T follicular helper cell (primary cell): ENCODE data around the gene RAC3.

Experiments used
- DNase-seq: peaks from one replicate; pipeline ENCODE4 v3.0.0-alpha.2; 2020; ENCODE audit warnings: low read depth
- total RNA-seq, 2 experiments: gene quantifications; one replicate each; lab custom pipeline; 2026; lab: John Stamatoyannopoulos, UW

Gene RAC3
- total RNA-seq = 2.3 to 2.9 reads per million in 2 experiments

- DNase-seq = no peak
These were observed at the start of gene RAC3 for GRCh38 chr17:82031303-82031884. RAC3 (plus strand) TSS chr17:82031678; CDS start chr17:82031762, 84 bp downstream.

DNA sequence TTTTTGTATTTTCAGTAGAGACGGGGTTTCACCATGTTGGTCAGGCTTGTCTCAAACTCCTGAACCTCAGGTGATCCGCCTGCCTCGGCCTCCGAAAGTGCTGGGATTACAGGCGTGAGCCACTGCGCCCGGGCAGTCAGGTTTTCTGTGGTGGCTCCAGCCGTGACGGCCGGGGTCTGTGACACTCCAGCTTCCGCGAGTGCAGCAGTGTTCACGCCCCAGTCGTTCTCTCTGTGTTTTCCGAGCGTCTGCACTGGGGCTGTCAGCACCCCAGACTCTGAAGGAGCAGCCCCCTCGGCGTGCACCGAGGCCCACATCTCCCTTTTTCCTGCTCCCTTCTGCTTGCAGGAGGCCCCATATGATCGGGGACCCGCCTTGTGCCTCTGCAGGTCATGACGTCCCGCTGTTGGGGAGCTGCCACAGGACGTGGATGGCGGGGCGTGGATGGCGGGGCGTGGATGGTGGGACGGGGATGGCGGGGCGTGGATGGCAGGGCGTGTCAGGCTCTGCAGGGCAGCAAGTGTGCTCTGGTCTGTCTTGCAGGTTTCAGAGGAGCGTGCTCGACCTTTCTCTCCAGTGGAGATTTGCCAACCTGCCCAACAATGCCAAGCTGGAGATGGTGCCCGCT, 48.4 kb upstream of the RAC3 start:
- DNase-seq = no peak

- no peak for DNase-seq
These were observed 47.7 kb upstream of the RAC3 start for GRCh38 chr17:81983639-81984373.

- DNase-seq = no peak
These were observed 46.6 kb upstream of the RAC3 start for GRCh38 chr17:81984773-81985410.

DNA sequence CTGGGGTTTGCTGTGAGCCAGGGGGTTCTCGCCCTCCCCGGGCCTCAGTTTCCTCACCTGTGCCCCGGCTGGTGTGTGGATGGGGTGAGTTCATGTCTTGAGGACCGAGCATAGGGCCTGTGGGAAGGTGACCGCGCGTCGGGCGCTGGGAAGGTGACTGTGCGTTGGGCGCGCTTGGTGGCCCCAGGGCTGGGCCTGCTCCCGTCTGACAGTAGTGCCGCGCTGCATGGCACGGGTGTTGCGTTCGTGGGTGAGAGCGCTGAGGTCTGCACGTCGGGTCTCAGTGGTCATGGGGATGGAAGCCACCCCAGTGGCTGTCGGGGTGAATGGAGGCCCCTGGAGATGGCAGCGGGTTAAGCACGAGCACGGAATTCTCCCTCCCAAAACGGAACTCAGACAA, 44.9 kb upstream of the RAC3 start:
- no peak for DNase-seq

GRCh38 chr17:81987161-81987770, 44.2 kb upstream of the RAC3 start:
- DNase-seq = no peak

DNA sequence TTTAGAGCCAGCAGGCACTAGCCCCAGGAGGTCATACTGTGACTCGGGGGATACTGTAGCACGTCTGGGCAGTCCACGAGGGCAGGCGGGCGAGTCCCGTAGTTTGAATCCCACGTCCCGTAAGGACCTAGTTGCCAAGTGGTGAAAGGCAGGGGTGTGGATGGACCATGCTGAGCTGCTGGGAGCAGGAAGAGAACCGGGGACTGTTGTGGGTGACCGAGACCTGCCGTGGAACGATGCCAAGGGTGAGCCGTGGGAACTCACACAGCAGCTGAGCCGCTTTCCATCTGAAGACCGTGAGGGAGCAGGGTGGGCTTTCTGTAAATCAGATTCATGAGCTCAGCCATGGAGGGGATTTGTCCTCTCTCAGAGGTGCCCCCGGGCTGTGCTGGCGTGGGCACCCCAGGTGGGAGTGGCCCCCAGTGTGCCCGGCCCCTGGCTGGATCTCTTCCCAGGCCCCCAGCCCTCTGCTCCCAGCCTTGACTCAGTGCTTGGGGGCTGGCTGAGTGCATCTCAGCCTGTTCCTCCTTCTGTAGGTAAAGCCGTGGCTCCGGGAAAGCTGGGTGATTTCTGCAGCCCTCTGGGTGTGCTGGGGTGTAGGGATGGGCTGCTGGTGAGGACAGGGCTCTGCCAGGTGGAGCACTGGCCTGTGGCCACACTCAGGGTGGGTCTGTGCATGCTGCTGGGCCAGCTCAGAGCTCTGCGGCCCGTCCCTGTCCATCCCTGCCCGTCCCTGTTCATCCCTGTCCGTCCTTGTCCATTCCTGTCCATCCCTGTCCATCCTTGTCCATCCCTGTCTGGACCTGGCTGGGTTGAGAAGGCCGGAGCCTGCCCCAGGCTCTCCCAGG, 40.4 kb upstream of the RAC3 start:
- DNase-seq = no peak

DNA sequence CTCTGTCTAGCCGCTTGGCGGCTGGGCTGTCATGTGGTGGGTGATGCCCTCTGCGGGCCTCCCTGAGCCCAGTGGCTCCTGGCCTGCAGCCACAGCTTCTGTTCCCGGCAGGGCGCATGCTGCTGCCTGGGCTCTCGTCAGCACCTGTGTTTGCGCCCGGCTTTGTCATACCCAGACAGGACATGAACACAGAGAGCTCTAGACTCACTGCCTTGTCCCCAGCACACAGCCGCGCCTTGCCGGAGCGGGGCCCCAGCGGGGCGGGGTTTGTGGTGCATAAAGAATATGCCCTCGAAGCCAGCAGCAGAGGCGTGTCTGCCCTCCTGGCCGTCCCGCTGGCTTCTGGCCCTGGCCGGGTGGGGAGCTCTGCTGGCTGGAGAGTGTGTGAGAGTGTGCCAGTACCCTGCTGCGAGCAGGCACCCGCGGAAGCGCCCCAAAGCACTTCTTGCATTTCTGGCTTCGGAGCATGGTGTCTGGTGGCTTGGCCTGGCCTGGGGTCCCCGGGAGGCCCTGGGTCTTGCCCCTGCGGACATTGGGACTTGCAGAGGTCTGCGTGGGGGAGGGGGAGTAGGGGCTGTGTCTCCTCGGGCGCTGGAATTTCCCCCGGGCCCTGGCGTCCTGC, 39.7 kb upstream of the RAC3 start:
- no peak for DNase-seq

DNA sequence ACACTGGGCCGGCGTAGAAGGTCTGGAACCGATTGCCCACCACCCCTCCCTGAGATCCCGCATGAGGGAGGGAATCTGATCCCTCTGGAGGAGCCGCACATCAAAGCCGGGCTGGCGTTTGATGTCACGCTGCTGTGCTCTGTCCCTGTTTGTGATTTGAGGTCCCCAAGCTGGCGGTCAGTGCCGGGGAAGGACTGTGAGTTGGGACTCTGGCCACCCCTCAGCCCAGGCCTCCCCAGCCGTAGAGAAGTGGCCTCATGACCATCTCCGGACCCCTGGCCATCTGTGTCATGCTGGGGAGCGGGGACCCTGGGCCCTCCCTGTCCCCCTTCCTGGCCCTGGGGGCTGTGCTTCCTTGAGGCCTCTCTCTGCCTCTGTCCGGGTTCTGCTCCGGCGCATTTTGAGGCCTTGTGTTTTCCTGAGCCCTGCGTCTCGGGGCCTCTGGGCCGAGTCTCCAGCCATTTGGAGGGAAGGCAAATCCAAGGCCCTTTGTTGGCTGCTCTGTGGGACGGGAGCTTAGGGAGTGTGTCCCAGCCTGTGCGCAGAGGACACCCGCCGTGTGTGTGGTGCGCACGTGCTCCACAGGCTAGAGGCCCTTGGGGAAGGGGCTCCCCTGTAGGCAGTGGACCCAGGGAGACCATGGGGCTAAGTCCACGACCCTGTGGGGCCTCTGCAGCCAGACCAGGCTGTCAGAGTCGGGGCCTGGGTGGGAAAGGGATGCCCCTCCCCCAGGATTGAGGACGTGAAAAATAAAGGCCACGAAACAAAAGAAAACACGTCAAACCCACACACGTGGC, 39.0 kb upstream of the RAC3 start:
- no peak for DNase-seq

DNA sequence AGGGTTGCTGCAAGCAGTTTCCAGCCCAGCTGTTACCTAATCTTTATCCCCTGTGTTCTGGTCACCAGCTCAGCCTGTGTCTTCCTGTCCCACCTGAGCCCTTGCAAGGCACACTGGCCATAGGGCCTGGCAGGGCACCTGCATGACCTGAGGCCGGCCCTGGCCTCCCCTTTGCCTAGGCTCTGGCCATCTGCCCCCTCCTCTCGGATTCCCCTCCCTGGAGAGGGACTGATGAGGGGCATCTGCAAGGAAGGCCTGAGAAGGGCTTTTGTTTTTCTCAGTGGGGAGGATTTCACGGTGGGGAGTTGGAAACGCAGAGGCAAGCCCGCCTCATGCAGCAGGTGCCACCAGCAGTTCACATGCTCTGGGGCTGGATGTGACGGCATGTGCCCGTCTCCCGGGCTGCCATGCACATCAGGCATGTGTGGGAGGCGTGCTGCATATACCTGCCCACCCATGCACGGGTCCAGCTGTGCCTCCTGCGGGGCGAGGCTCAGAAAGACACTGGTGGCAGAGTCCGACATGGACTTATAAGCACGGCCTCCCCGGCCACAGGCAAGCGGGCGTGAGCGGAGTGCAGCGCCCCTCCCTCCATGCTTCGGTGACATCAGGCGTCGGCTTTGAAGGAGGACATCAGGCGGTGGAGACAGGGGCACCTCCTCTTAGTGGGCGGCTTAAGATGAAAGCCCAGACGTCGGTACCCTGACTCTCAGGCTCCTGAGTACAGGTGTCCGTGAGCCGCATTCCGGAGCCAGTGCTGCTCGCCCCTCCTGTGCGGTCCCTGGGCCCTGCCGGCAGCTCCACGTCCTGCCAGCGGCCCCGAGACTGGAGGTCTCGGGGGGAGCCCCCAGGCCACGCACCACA, 37.5 kb upstream of the RAC3 start:
- no peak for DNase-seq

DNA sequence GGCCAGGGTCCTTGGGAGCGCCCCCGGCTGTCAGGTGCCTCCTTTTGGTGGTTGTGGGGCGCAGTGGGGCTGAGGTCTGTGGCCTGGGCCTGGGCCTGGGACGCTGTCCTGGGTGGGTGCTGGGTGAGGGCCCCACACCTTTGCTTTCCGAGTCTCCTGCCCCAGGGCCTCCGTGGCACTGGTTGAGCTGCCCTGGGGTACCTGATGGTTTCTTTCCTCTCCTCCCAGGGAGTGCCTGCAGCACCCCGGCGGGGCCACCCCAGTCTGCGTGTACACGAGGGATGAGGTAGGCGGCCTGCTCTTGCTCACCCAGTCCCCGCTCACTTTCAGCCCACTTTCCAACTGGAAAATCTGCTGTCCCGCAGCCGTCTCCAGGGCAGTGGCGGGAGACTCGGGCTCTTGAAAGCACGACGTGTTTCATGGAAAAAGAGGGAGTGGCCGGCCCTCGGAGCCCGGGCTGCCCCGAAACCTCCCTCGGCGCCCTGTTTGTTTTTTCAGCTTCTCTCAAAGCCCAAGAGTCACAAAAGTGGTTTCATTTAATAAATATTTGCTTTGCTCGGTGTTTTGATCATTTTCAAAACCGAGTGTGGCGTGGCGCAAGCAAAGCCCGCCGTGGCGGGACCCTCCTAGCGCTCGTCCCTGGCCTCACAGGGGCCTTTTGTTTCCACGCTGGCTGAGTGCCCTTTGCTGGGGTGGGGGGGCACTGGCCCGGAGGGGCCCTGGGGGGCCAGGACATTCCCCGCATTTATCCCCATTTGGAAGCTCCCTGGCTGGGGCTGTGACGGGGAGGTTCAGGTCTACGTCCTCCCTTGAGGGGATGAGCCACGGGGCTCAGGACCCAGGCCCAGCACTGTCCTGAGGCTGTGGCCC, 36.6 kb upstream of the RAC3 start:
- no peak for DNase-seq

- DNase-seq = no peak
These were observed 35.8 kb upstream of the RAC3 start for GRCh38 chr17:81995463-81996231.

GRCh38 chr17:81996232-81996756, 35.2 kb upstream of the RAC3 start:
- DNase-seq = no peak

GRCh38 chr17:81996757-81997441, 34.6 kb upstream of the RAC3 start:
- no peak for DNase-seq

- DNase-seq = no peak
These were observed 33.3 kb upstream of the RAC3 start for GRCh38 chr17:81998212-81998611.

GRCh38 chr17:81998691-81999438, 32.6 kb upstream of the RAC3 start:
- no peak for DNase-seq
